Smooth muscle cell (in vitro differentiated cells): ENCODE data around the gene LILRB1. TPM values are rescaled to one million over a fixed set of nuclear protein-coding genes. Genes with fewer than 3 reads are reported as not detected.

Experiments
- DNase-seq: peaks from one replicate; lab custom pipeline; 2025; ENCODE audit not compliant: unreplicated experiment; lab: John Stamatoyannopoulos, UW
- H2AFZ ChIP-seq: fragments of 200-600 bp; sonication (generic); 2 replicates; pipeline ENCODE4 v1.6.0; 2016; ENCODE audit warnings: antibody characterized with exemption, low read depth, mild to moderate bottlenecking
- H3F3A ChIP-seq: fragments of 200-600 bp; sonication (generic); 2 replicates; pipeline ENCODE4 v1.6.0; 2017; ENCODE audit warnings: antibody characterized with exemption, low read depth
- H3K27ac ChIP-seq: fragments of 200-600 bp; sonication (generic); 2 replicates; pipeline ENCODE4 v1.5.1; 2016; ENCODE audit warnings: low read depth, mild to moderate bottlenecking
- H3K27me3 ChIP-seq: fragments of 200-600 bp; sonication (generic); 2 replicates; pipeline ENCODE4 v1.6.1; 2016; ENCODE audit warnings: low read depth, mild to moderate bottlenecking
- H3K36me3 ChIP-seq: fragments of 200-600 bp; sonication (generic); 2 replicates; pipeline ENCODE4 v1.5.1; 2016; ENCODE audit warnings: low read depth
- H3K4me1 ChIP-seq: fragments of 200-600 bp; sonication (generic); 2 replicates; pipeline ENCODE4 v1.5.1; 2016; ENCODE audit warnings: low read depth
- H3K4me2 ChIP-seq: fragments of 200-600 bp; sonication (generic); 2 replicates; pipeline ENCODE4 v1.6.0; 2016; ENCODE audit warnings: mild to moderate bottlenecking
- H3K4me3 ChIP-seq: fragments of 200-600 bp; sonication (generic); 2 replicates; pipeline ENCODE4 v1.5.1; 2016; ENCODE audit warnings: mild to moderate bottlenecking
- H3K79me2 ChIP-seq: fragments of 200-600 bp; sonication (generic); 2 replicates; pipeline ENCODE4 v1.6.0; 2016; ENCODE audit warnings: low read depth, mild to moderate bottlenecking
- H3K9ac ChIP-seq: fragments of 200-600 bp; sonication (generic); 2 replicates; pipeline ENCODE4 v1.6.0; 2016; ENCODE audit warnings: low read depth
- H3K9me3 ChIP-seq: fragments of 200-600 bp; sonication (generic); replicated peaks from 2 replicates; pipeline ENCODE4 v1.5.1; 2016; ENCODE audit warnings: low read depth
- H4K20me1 ChIP-seq: fragments of 200-600 bp; sonication (generic); 2 replicates; pipeline ENCODE4 v1.6.0; 2016; ENCODE audit warnings: low read depth
- CTCF ChIP-seq: fragments of 200-600 bp; sonication (generic); IDR thresholded peaks from 2 replicates; pipeline ENCODE4 v1.5.1; 2017; ENCODE audit warnings: borderline replicate concordance, mild to moderate bottlenecking, antibody characterized with exemption; ENCODE audit not compliant: insufficient read depth, poor library complexity, severe bottlenecking
- WGBS: methylation state at CpG from one replicate; pipeline ENCODE4 v1.1.7; 2016; ENCODE audit warnings: low lambda C conversion rate; 5-methylcytosine and 5-hydroxymethylcytosine counted together
- polyA plus RNA-seq: library from polyadenylated mRNA; unstranded; fragments of >200 nt; fragmentation: Nextera tagmentation; extraction: Ambion mirVana; gene quantifications from 2 replicates; pipeline ENCODE4 v1.2.1, GENCODE V29; 2016
- total RNA-seq: library from RNA; depleted of rRNA; stranded (reverse); fragments of >200 nt; gene quantifications from 2 replicates; pipeline ENCODE4 v1.2.3, GENCODE V29; 2014

LILRB1 gene
- total and polyA plus RNA-seq, 2 experiments from 2014 or later: not detected

GRCh38 chr19:54670576-54671357 lies 40.5 kb downstream of the LILRB1 start:
- Histone ChIP-seq H3K27me3 (no peaks in the 10 kb centered on the region), H3K36me3 (no peaks in the 10 kb centered on the region), H3K4me3 (no peak overlapping the region), H3F3A (no peaks in the 10 kb centered on the region), H3K4me2 (no peak overlapping the region), H3K79me2 (no peaks in the 10 kb centered on the region), H2AFZ (no peak overlapping the region), H3K27ac (no peak overlapping the region), H3K4me1 (no peaks in the 10 kb centered on the region), H4K20me1 (no peaks in the 10 kb centered on the region), H3K9me3 (no peaks in the 10 kb centered on the region), H3K9ac (no peak overlapping the region)
- 24% methylated on average over 3 of the region's 3 CpGs for WGBS
- DNase-seq: no peak
- TF ChIP-seq CTCF: no peak

- no peak overlapping the region for H3K4me2 ChIP-seq
- no peak overlapping the region for H2AFZ ChIP-seq
- H3K36me3 ChIP-seq: no peaks in the 10 kb centered on the region
- no peaks in the 10 kb centered on the region for H3K9me3 ChIP-seq
- no peak overlapping the region for H3K4me3 ChIP-seq
- no peak overlapping the region for H3K27ac ChIP-seq
- no peaks in the 10 kb centered on the region for H4K20me1 ChIP-seq
- no peaks in the 10 kb centered on the region for H3K4me1 ChIP-seq
- H3K27me3 ChIP-seq: no peaks in the 10 kb centered on the region
- H3K9ac ChIP-seq: no peak overlapping the region
- H3K79me2 ChIP-seq: no peaks in the 10 kb centered on the region
- H3F3A ChIP-seq: no peaks in the 10 kb centered on the region
- WGBS: 78% methylated on average over 1 of the region's 1 CpG
- no peak for TF ChIP-seq CTCF
- no peak for DNase-seq
Measured at GRCh38 chr19:54673222-54673621, 42.9 kb downstream of the LILRB1 start.

GRCh38 chr19:54674021-54674617 lies 43.8 kb downstream of the LILRB1 start:
- WGBS: 47% methylated on average over 2 of the region's 2 CpGs

More at GRCh38 chr19:54674021-54674617, 43.8 kb downstream of the LILRB1 start:
- Histone ChIP-seq H3K4me1 (no peaks in the 10 kb centered on the region), H3F3A (no peaks in the 10 kb centered on the region), H3K36me3 (no peaks in the 10 kb centered on the region), H3K27ac (no peak overlapping the region), H3K27me3 (no peaks in the 10 kb centered on the region), H3K4me3 (no peak overlapping the region), H3K79me2 (no peaks in the 10 kb centered on the region), H4K20me1 (no peaks in the 10 kb centered on the region), H3K9me3 (no peaks in the 10 kb centered on the region), H3K9ac (no peak overlapping the region), H3K4me2 (no peak overlapping the region), H2AFZ (no peak overlapping the region)
- DNase-seq: no peak
- TF ChIP-seq CTCF: peak; percentile 35
